GM12878 (cell line): Measurements from ENCODE around the gene SRGAP1. TPM values are rescaled to one million over a fixed set of nuclear protein-coding genes. Genes with fewer than 3 reads are reported as not detected.

Experiments used
- ATAC-seq: fragments of 200-7000 bp; cut with Tn5 transposase; 3 replicates; pipeline ENCODE4 v1.9.1; 2020; ENCODE audit warnings: mild to moderate bottlenecking, moderate library complexity
- BruUV-seq: library from RNA; stranded (reverse); fragments of 400-500 nt; replicated peaks from 2 replicates; lab custom pipeline; 2021; lab: Mats Ljungman, UMichigan
- CTCF ChIA-PET: fragments of 300-600 bp; sonication (Branson Sonifier 250); formaldehyde crosslinking; extraction: SDS; loops from one replicate; lab custom pipeline; 2021; ENCODE audit warnings: inconsistent platforms; lab: Yijun Ruan, JAX
- POLR2A ChIA-PET: fragments of 350-600 bp; formaldehyde crosslinking; extraction: SDS; loops from one replicate; lab custom pipeline; 2021; ENCODE audit warnings: inconsistent platforms; lab: Charles Lee
- RAD21 ChIA-PET: fragments of 300-600 bp; sonication (Branson Sonifier 250); formaldehyde crosslinking; loops from one replicate; lab custom pipeline; 2023; ENCODE audit warnings: antibody characterized with exemption; ENCODE audit not compliant: unreplicated experiment; lab: Charles Lee
- SMC1A ChIA-PET: fragments of 300-600 bp; sonication (Branson Sonifier 250); formaldehyde crosslinking; loops from one replicate; lab custom pipeline; 2023; ENCODE audit not compliant: unreplicated experiment, uncharacterized antibody; lab: Charles Lee
- DNase-seq: peaks from one replicate; pipeline ENCODE4 v3.0.0-alpha.2; 2011; ENCODE audit warnings: low read depth, low spot score
- FAIRE-seq: peaks from 3 replicates; lab custom pipeline; 2011; peaks lifted over from hg19 to GRCh38; lab: Jason Lieb, UNC
- H2AFZ ChIP-seq: 2 replicates; pipeline ENCODE4 v1.6.0; 2011; ENCODE audit warnings: low read depth, low read length, control low read depth; ENCODE audit not compliant: control insufficient read depth
- H3K27ac ChIP-seq: 2 replicates; pipeline ENCODE4 v1.5.1; 2011; ENCODE audit warnings: control low read depth; ENCODE audit not compliant: control insufficient read depth, insufficient read depth
- H3K27me3 ChIP-seq, 2 experiments: replicated peaks in 1 of 2; 2 replicates each; pipeline versions ENCODE4 v1.6.0 to v1.6.1; 2011; ENCODE audit warnings: low read length in 1 of 2; ENCODE audit not compliant: control insufficient read depth in 2 of 2, insufficient read depth in 2 of 2
- H3K36me3 ChIP-seq, 2 experiments: 2 replicates each; pipeline ENCODE4 v1.5.1; 2011; ENCODE audit warnings: low read length in 1 of 2; ENCODE audit not compliant: control insufficient read depth in 2 of 2, insufficient read depth in 2 of 2
- H3K4me1 ChIP-seq: 2 replicates; pipeline ENCODE4 v1.6.1; 2011; ENCODE audit warnings: mild to moderate bottlenecking, low read length, moderate library complexity, mixed read lengths; ENCODE audit not compliant: control insufficient read depth, insufficient read depth
- H3K4me2 ChIP-seq: 2 replicates; pipeline ENCODE4 v1.6.0; 2011; ENCODE audit warnings: control low read depth; ENCODE audit not compliant: control insufficient read depth, insufficient read depth
- H3K4me3 ChIP-seq: fragments of 200-600 bp; sonication (generic); 2 replicates; pipeline ENCODE4 v1.5.1; 2016
- H3K79me2 ChIP-seq: 2 replicates; pipeline ENCODE4 v1.6.0; 2011; ENCODE audit warnings: low read length; ENCODE audit not compliant: control insufficient read depth, insufficient read depth
- H3K9ac ChIP-seq: 2 replicates; pipeline ENCODE4 v1.8.0; 2011; ENCODE audit warnings: low read length, control low read depth, mixed read lengths; ENCODE audit not compliant: control insufficient read depth, insufficient read depth
- H3K9me3 ChIP-seq: replicated peaks from 3 replicates; pipeline ENCODE4 v1.5.1; 2011; ENCODE audit warnings: mild to moderate bottlenecking, low read length; ENCODE audit not compliant: control insufficient read depth, insufficient read depth
- H4K20me1 ChIP-seq: 2 replicates; pipeline ENCODE4 v1.6.0; 2011; ENCODE audit not compliant: control insufficient read depth, insufficient read depth
- ZNF207 ChIP-seq: fragments of 450-650 bp; IDR thresholded peaks from 2 replicates; pipeline ENCODE4 v1.6.1; 2014; ENCODE audit warnings: antibody characterized with exemption, mild to moderate bottlenecking, borderline replicate concordance
- whole genome bisulfite sequencing: methylation state at CpG from one replicate; pipeline ENCODE4 v1.1.6; 2016; ENCODE audit warnings: low lambda C conversion rate; ENCODE audit not compliant: insufficient replicate concordance, insufficient coverage; ENCODE audit errors: missing lambda C conversion rate; 5-methylcytosine and 5-hydroxymethylcytosine counted together
- in situ Hi-C: fragments of 300-500 bp; cut with MboI; formaldehyde crosslinking; loops from 9 replicates; pipeline ENCODE4 v1.14.3; 2018; ENCODE audit warnings: mixed read lengths
- intact Hi-C: fragments of 100-400 bp; cut with micrococcal nuclease; formaldehyde crosslinking; loops from one replicate; pipeline ENCODE4 v1.14.2; 2022; ENCODE audit not compliant: unreplicated experiment
- polyA plus RNA-seq, 11 experiments: library from polyadenylated mRNA; depleted of rRNA in 4 of 11; unstranded in 6 of 11; stranded (reverse) in 5 of 11; fragments of >200 nt; fragmentation: Nextera tagmentation in 4 of 11; fragmentation: Illumina TruSeq in 1 of 11; extraction: Ambion mirVana in 4 of 11; extraction: Trizol in 1 of 11; gene quantifications; 1 replicate in 1 of 11; 2 replicates in 10 of 11; pipeline versions ENCODE4 v1.2.1 to v1.2.3, GENCODE V29; 2011 to 2016; ENCODE audit warnings: inconsistent platforms in 2 of 11, missing spikeins in 2 of 11, low read depth in 1 of 11
- total RNA-seq, 4 experiments: library from RNA; depleted of rRNA in 3 of 4; stranded (reverse); fragments of >200 nt in 3 of 4; fragmentation: Illumina TruSeq in 1 of 4; extraction: Trizol in 1 of 4; gene quantifications; 2 replicates each; pipeline versions ENCODE4 v1.2.1 to v1.2.3, GENCODE V29; 2013 to 2021
- TF ChIP-seq, protein P1 (sequence below): IDR thresholded peaks from 2 replicates; pipeline ENCODE4 v1.6.1; 2012; ENCODE audit warnings: mild to moderate bottlenecking, low read depth, low read length
- TF ChIP-seq, protein P2 (sequence below): fragments of 450-650 bp; IDR thresholded peaks from 2 replicates; pipeline ENCODE4 v1.6.1; 2018; ENCODE audit warnings: mild to moderate bottlenecking, low read depth, moderate library complexity; ENCODE audit not compliant: partially characterized antibody

The SRGAP1 gene
- total and polyA plus RNA-seq, 10 of the 15 experiments (the other 5 are each of a cell fraction or from before 2014, with no cell fraction given) = 0.16 to 0.85 (median 0.46) TPM

DNA sequence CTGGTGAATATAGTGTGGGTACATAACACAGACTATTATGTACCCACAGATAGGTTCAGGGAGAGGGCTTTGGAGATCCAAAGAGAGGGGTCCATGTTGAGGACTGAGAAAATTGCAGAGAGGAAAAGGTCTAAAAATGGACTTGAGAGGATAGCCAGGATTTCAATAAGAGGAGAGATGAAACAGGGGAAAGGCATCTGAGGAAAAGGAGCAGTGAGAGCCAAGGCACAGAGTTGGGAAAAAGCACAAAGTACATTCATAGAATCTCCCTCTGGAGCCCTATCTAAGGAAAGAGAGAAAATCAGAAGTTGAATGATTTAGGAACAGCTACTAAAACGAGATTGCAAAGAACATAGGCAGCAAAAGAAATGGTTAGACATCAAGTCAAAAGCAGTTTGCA is 182.8 kb downstream of the SRGAP1 start:
- Histone ChIP-seq H3K4me1 (no peaks in the 10 kb centered on the region), H3K79me2 (no peaks in the 10 kb centered on the region), H3K4me3 (no peak overlapping the region), H3K9ac (no peak overlapping the region), H3K27ac (no peak overlapping the region), H3K9me3 (no peaks in the 10 kb centered on the region), H3K27me3 (no peaks in the 10 kb centered on the region), H3K36me3 (no peaks in the 10 kb centered on the region), H2AFZ (no peak overlapping the region), H3K4me2 (no peak overlapping the region), H4K20me1 (no peaks in the 10 kb centered on the region)
- CTCF ChIA-PET = interaction anchor here (0.6 to 0.9 kb wide), 2 partner anchors 8 to 12 kb away, joined by 3 to 4 read pairs; no protein-coding TSS in a partner anchor
- SMC1A ChIA-PET = no interaction called here
- FAIRE-seq = no peak
- POLR2A ChIA-PET = interaction anchor here (0.5 kb wide), 1 partner anchor 43 kb away, joined by 3 read pairs; no protein-coding TSS in a partner anchor
- intact Hi-C loops (no loop called here), in situ Hi-C loops (no loop called here)
- TF ChIP-seq, protein P1, sequence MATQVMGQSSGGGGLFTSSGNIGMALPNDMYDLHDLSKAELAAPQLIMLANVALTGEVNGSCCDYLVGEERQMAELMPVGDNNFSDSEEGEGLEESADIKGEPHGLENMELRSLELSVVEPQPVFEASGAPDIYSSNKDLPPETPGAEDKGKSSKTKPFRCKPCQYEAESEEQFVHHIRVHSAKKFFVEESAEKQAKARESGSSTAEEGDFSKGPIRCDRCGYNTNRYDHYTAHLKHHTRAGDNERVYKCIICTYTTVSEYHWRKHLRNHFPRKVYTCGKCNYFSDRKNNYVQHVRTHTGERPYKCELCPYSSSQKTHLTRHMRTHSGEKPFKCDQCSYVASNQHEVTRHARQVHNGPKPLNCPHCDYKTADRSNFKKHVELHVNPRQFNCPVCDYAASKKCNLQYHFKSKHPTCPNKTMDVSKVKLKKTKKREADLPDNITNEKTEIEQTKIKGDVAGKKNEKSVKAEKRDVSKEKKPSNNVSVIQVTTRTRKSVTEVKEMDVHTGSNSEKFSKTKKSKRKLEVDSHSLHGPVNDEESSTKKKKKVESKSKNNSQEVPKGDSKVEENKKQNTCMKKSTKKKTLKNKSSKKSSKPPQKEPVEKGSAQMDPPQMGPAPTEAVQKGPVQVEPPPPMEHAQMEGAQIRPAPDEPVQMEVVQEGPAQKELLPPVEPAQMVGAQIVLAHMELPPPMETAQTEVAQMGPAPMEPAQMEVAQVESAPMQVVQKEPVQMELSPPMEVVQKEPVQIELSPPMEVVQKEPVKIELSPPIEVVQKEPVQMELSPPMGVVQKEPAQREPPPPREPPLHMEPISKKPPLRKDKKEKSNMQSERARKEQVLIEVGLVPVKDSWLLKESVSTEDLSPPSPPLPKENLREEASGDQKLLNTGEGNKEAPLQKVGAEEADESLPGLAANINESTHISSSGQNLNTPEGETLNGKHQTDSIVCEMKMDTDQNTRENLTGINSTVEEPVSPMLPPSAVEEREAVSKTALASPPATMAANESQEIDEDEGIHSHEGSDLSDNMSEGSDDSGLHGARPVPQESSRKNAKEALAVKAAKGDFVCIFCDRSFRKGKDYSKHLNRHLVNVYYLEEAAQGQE = no peak
- TF ChIP-seq, protein P2, sequence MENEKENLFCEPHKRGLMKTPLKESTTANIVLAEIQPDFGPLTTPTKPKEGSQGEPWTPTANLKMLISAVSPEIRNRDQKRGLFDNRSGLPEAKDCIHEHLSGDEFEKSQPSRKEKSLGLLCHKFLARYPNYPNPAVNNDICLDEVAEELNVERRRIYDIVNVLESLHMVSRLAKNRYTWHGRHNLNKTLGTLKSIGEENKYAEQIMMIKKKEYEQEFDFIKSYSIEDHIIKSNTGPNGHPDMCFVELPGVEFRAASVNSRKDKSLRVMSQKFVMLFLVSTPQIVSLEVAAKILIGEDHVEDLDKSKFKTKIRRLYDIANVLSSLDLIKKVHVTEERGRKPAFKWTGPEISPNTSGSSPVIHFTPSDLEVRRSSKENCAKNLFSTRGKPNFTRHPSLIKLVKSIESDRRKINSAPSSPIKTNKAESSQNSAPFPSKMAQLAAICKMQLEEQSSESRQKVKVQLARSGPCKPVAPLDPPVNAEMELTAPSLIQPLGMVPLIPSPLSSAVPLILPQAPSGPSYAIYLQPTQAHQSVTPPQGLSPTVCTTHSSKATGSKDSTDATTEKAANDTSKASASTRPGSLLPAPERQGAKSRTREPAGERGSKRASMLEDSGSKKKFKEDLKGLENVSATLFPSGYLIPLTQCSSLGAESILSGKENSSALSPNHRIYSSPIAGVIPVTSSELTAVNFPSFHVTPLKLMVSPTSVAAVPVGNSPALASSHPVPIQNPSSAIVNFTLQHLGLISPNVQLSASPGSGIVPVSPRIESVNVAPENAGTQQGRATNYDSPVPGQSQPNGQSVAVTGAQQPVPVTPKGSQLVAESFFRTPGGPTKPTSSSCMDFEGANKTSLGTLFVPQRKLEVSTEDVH = no peak
- no peak for TF ChIP-seq ZNF207
- BruUV-seq = no TSS peak
- ATAC-seq = no peak
- 7% methylated on average over 1 of the region's 1 CpG for whole genome bisulfite sequencing
- RAD21 ChIA-PET = no interaction called here
- DNase-seq = no peak
